Thyroid gland (tissue), 4 donors: ENCODE results near the gene CDIP1. TPM values are rescaled to one million over a fixed set of nuclear protein-coding genes. Genes with fewer than 3 reads are reported as not detected.
A peak's percentile ranks its signal among the peaks of the same experiment; 100 is the strongest.

Source experiments
- DNase-seq, 2 donors: peaks; one replicate each; pipeline ENCODE4 v3.0.0-alpha.2; 2019
- H3K27ac ChIP-seq, 3 donors: fragments of 200-600 bp; sonication (generic); 1 replicate in 2 of 3; 2 replicates in 1 of 3; pipeline ENCODE4 v1.5.1; 2016 to 2019; ENCODE audit warnings: mild to moderate bottlenecking in 1 of 3, moderate library complexity in 1 of 3
- H3K27me3 ChIP-seq: fragments of 200-600 bp; sonication (generic); one replicate; pipeline ENCODE4 v1.5.1; 2019
- H3K36me3 ChIP-seq, 2 donors: fragments of 200-600 bp; sonication (generic); one replicate each; pipeline ENCODE4 v1.5.1; 2016 to 2019
- H3K4me1 ChIP-seq, 2 donors: fragments of 200-600 bp; sonication (generic); one replicate each; pipeline ENCODE4 v1.5.1; 2017 to 2019
- H3K4me3 ChIP-seq, 3 donors: fragments of 200-600 bp; sonication (generic); replicated peaks in 1 of 3; 1 replicate in 2 of 3; 2 replicates in 1 of 3; pipeline ENCODE4 v1.5.1; 2016; ENCODE audit warnings: mild to moderate bottlenecking in 1 of 3
- H3K9me3 ChIP-seq: fragments of 200-600 bp; sonication (generic); one replicate; pipeline ENCODE4 v1.5.1; 2017
- CTCF ChIP-seq, 6 experiments: fragments of 200-600 bp in 3 of 6; fragments of 450-650 bp in 3 of 6; sonication (generic) in 3 of 6; IDR thresholded peaks; one replicate each; pipeline ENCODE4 v1.5.1; 2016 to 2019; ENCODE audit warnings: antibody characterized with exemption in 6 of 6, mild to moderate bottlenecking in 2 of 6, inconsistent platforms in 1 of 6, moderate library complexity in 1 of 6
- POLR2A ChIP-seq, 2 donors: fragments of 450-650 bp; IDR thresholded peaks; one replicate each; pipeline ENCODE4 v1.6.1; 2017; ENCODE audit warnings: antibody characterized with exemption in 2 of 2, mild to moderate bottlenecking in 2 of 2, moderate library complexity in 1 of 2
- WGBS, 2 donors: methylation state at CpG; one replicate each; pipeline ENCODE4 v1.1.5; 2017; 5-methylcytosine and 5-hydroxymethylcytosine counted together
- intact Hi-C: fragments of 100-400 bp; cut with DNase I; formaldehyde crosslinking; loops from one replicate; pipeline ENCODE4 v1.15.1; 2023
- total RNA-seq, 4 donors: library from RNA; depleted of rRNA; stranded (reverse); fragments of >200 nt; gene quantifications; one replicate each; pipeline ENCODE4 v1.2.3, GENCODE V29; 2016

CDIP1 gene
- total RNA-seq, 4 donors from 2014 or later: 15.5 to 25.4 (median 25.2) TPM

- H3K4me3 ChIP-seq: no peak overlapping the region
- peaks cover 7 to 35% of the 10 kb centered on the region in 2 donors for H3K4me1 ChIP-seq
- 90 to 93% methylated on average over 10 of the region's 10 CpGs for WGBS, 2 donors
- intact Hi-C loops: loop anchor here (5.0 kb wide), 1 partner anchor 35 kb away; no protein-coding TSS in a partner anchor
- TF ChIP-seq CTCF (IDR thresholded peaks at IDR 0.05) (no peak), POLR2A (IDR thresholded peaks at IDR 0.05) (no peak)
- no peak overlapping the region for H3K27ac ChIP-seq
- H3K27me3 ChIP-seq: no peaks in the 10 kb centered on the region
- peaks cover 18 to 32% of the 10 kb centered on the region in 2 donors for H3K36me3 ChIP-seq
- H3K9me3 ChIP-seq: no peaks in the 10 kb centered on the region
- DNase-seq: no peak
Measured at GRCh38 chr16:4512473-4512872, 26.1 kb downstream of the CDIP1 start.

- Histone ChIP-seq H3K36me3 (peaks cover 18 to 32% of the 10 kb centered on the region in 2 donors), H3K27me3 (no peaks in the 10 kb centered on the region), H3K4me3 (no peak overlapping the region), H3K9me3 (no peaks in the 10 kb centered on the region), H3K27ac (no peak overlapping the region), H3K4me1 (peaks cover 16 to 44% of the 10 kb centered on the region in 2 donors)
- WGBS, 2 donors: 74 to 82% methylated on average over 5 to 6 of the region's 9 CpGs
- intact Hi-C loops: loop anchor here (5.0 kb wide), 1 partner anchor 36 kb away; no protein-coding TSS in a partner anchor
- TF ChIP-seq POLR2A (IDR thresholded peaks at IDR 0.05) (no peak), CTCF (IDR thresholded peaks at IDR 0.05) (peak in 4 of 6 experiments; percentile 20 to 35 (median 22))
- peak; percentile 43 to 44 for DNase-seq
Measured at GRCh38 chr16:4511441-4512082, 27.0 kb downstream of the CDIP1 start.

GRCh38 chr16:4510747-4511426 lies 27.7 kb downstream of the CDIP1 start:
- H3K27ac ChIP-seq: no peak overlapping the region
- H3K36me3 ChIP-seq: peaks cover 18 to 32% of the 10 kb centered on the region in 2 donors
- H3K4me1 ChIP-seq: peaks cover 18 to 48% of the 10 kb centered on the region in 2 donors
- no peaks in the 10 kb centered on the region for H3K27me3 ChIP-seq
- 78 to 83% methylated on average over 14 of the region's 14 CpGs for WGBS, 2 donors
- intact Hi-C loops: loop anchor here (5.0 kb wide), 1 partner anchor 36 kb away; no protein-coding TSS in a partner anchor
- no peak for TF ChIP-seq CTCF (IDR thresholded peaks at IDR 0.05)
- TF ChIP-seq POLR2A (IDR thresholded peaks at IDR 0.05): no peak
- no peaks in the 10 kb centered on the region for H3K9me3 ChIP-seq
- no peak for DNase-seq
- H3K4me3 ChIP-seq: no peak overlapping the region

- no peak for DNase-seq
- Histone ChIP-seq H3K4me1 (peaks cover 18 to 41% of the 10 kb centered on the region in 2 donors), H3K27me3 (no peaks in the 10 kb centered on the region), H3K27ac (no peak overlapping the region), H3K4me3 (no peak overlapping the region), H3K9me3 (no peaks in the 10 kb centered on the region), H3K36me3 (peaks cover 18 to 32% of the 10 kb centered on the region in 2 donors)
- TF ChIP-seq CTCF (IDR thresholded peaks at IDR 0.05) (no peak), POLR2A (IDR thresholded peaks at IDR 0.05) (no peak)
- 74 to 77% methylated on average over 5 of the region's 5 CpGs for WGBS, 2 donors
- intact Hi-C loops: loop anchor here (5.0 kb wide), 1 partner anchor 37 kb away; no protein-coding TSS in a partner anchor
Measured at GRCh38 chr16:4510131-4510530, 28.4 kb downstream of the CDIP1 start.

- no peak for DNase-seq
- no peak overlapping the region for H3K4me3 ChIP-seq
- peaks cover 18 to 34% of the 10 kb centered on the region in 2 donors for H3K4me1 ChIP-seq
- WGBS, 2 donors: 92 to 93% methylated on average over 8 of the region's 8 CpGs
- H3K27me3 ChIP-seq: no peaks in the 10 kb centered on the region
- intact Hi-C loops: no loop called here
- H3K9me3 ChIP-seq: no peaks in the 10 kb centered on the region
- TF ChIP-seq POLR2A (IDR thresholded peaks at IDR 0.05) (no peak), CTCF (IDR thresholded peaks at IDR 0.05) (no peak)
- H3K36me3 ChIP-seq: peaks cover 18 to 32% of the 10 kb centered on the region in 2 donors
- no peak overlapping the region for H3K27ac ChIP-seq
Measured at GRCh38 chr16:4509420-4509819, 29.2 kb downstream of the CDIP1 start.
